ENCODE measurements around the gene OR5D16.
"Not testable (repeated sequence)": the region's sequence is repeated elsewhere in the genome, so short reads cannot be mapped to it uniquely, and the experiment has no call there.

The OR5D16 gene

GRCh38 chr11:55867354-55867753 lies 28.8 kb downstream of the OR5D16 start:
- not testable (repeated sequence) for H3K4me1 ChIP-seq (ENCODE audit: control insufficient read depth, insufficient read depth, low read length); H3K36me3 ChIP-seq (ENCODE audit: control insufficient read depth, insufficient read depth, low read length); H3K4me3 ChIP-seq (ENCODE audit: low read depth, low read length); H3K27me3 ChIP-seq (ENCODE audit: control insufficient read depth, insufficient read depth, low read length); H3K9ac ChIP-seq (ENCODE audit: low read depth, low read length); H3K9me3 ChIP-seq (ENCODE audit: control insufficient read depth, insufficient read depth, low read length)

DNA sequence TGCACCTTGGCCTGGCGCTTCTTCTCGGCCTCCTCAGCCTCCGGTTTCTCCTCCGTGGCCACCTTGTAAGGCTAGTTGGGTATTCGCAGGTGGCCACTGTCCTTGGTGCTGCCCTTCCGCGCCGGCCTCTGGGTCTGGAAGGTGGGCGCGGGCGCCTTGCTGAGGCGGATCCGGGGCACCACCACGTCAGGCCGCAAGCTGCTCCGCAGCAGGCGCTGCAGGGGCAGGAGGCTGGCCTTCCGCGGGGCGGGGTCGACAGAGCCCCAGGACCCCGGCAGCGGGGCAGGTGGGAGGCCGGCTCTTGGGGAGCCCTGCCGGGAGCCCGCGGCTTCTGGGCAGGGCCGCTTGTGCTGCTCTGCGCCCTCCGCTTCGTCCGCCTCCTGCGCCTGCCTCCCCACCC lies 34.2 kb downstream of the OR5D16 start:
- H3K4me3 ChIP-seq (ENCODE audit: low read depth, low read length): not testable (repeated sequence)

GRCh38 chr11:55873146-55873545 lies 34.6 kb downstream of the OR5D16 start:
- H3K4me3 ChIP-seq (ENCODE audit: low read depth, low read length); H3K27me3 ChIP-seq (ENCODE audit: control insufficient read depth, insufficient read depth, low read length); H3K9me3 ChIP-seq (ENCODE audit: control insufficient read depth, insufficient read depth, low read length); H3K9ac ChIP-seq (ENCODE audit: low read depth, low read length); H3K4me1 ChIP-seq (ENCODE audit: control insufficient read depth, insufficient read depth, low read length); H3K36me3 ChIP-seq (ENCODE audit: control insufficient read depth, insufficient read depth, low read length): not testable (repeated sequence)

More for the DNA sequence above, 34.2 kb downstream of the OR5D16 start:
- not testable (repeated sequence) for H3K9me3 ChIP-seq (ENCODE audit: control insufficient read depth, insufficient read depth, low read length); H3K4me1 ChIP-seq (ENCODE audit: control insufficient read depth, insufficient read depth, low read length); H3K36me3 ChIP-seq (ENCODE audit: control insufficient read depth, insufficient read depth, low read length); H3K9ac ChIP-seq (ENCODE audit: low read depth, low read length); H3K27me3 ChIP-seq (ENCODE audit: control insufficient read depth, insufficient read depth, low read length)

DNA sequence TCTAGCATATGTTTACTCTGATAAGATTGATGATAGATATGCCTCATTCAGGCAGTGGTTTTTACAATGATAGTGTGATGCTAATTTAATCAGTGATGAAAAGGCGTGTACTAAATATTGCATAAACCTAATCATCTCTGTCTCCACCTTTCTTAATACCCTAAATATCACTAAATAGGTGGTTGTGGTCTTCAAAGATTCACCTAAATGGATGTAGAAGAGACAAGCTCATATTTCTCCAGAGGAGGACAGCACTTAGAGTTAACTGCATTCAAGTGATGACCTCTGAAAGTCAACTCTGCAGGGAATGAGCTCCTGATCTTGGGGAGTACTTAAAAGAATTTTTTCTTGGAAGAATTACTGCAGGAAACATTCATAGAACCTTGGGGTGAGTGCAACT lies 44.4 kb downstream of the OR5D16 start, which contains the start of gene TRIM51:
TSS of gene TRIM51 (plus strand) at position 301 of the 400 bp plus-strand sequence. CDS start 2,132 bp downstream, outside the sequence.
- H3K36me3 ChIP-seq (ENCODE audit: control insufficient read depth, insufficient read depth, low read length); H3K4me3 ChIP-seq (ENCODE audit: low read depth, low read length); H3K9me3 ChIP-seq (ENCODE audit: control insufficient read depth, insufficient read depth, low read length); H3K4me1 ChIP-seq (ENCODE audit: control insufficient read depth, insufficient read depth, low read length); H3K27me3 ChIP-seq (ENCODE audit: control insufficient read depth, insufficient read depth, low read length); H3K9ac ChIP-seq (ENCODE audit: low read depth, low read length): not testable (repeated sequence)

DNA sequence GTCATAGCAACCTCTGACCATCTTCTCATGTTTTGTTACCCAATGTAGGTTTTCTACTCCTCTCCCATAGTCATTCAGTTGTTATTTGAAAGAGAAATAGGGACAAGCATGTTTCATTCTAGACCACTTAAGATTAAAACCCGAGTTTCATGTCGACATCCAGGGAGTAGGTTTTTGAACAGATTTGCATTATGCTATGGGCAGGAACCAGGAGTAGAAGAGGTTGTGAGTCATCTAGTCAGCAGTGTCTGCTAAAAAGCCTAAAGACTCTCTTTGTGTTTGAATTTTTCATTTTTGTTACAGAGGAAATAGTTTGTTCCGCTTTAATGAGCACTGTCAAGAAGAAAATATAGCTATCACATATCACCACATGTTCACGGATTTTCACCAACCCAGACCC lies 46.4 kb downstream of the OR5D16 start:
- H3K27me3 ChIP-seq (ENCODE audit: control insufficient read depth, insufficient read depth, low read length); H3K36me3 ChIP-seq (ENCODE audit: control insufficient read depth, insufficient read depth, low read length); H3K4me1 ChIP-seq (ENCODE audit: control insufficient read depth, insufficient read depth, low read length); H3K4me3 ChIP-seq (ENCODE audit: low read depth, low read length); H3K9me3 ChIP-seq (ENCODE audit: control insufficient read depth, insufficient read depth, low read length); H3K9ac ChIP-seq (ENCODE audit: low read depth, low read length): not testable (repeated sequence)

GRCh38 chr11:55885481-55885880 lies 46.9 kb downstream of the OR5D16 start:
- not testable (repeated sequence) for H3K9me3 ChIP-seq (ENCODE audit: control insufficient read depth, insufficient read depth, low read length); H3K4me3 ChIP-seq (ENCODE audit: low read depth, low read length); H3K27me3 ChIP-seq (ENCODE audit: control insufficient read depth, insufficient read depth, low read length); H3K36me3 ChIP-seq (ENCODE audit: control insufficient read depth, insufficient read depth, low read length); H3K4me1 ChIP-seq (ENCODE audit: control insufficient read depth, insufficient read depth, low read length); H3K9ac ChIP-seq (ENCODE audit: low read depth, low read length)
